Stimulated activated naive CD4-positive, alpha-beta T cell (primary cell): Measurements from ENCODE around the gene CTCFL.
"Not testable (repeated sequence)": the region's sequence is repeated elsewhere in the genome, so short reads cannot be mapped to it uniquely, and the experiment has no call there.

Experiments
- DNase-seq, 6 experiments: peaks; one replicate each; lab custom pipeline; 2025; lab: John Stamatoyannopoulos, UW

The CTCFL gene

GRCh38 chr20:57508831-57509230 is 16.1 kb downstream of the CTCFL start:
- no peak for DNase-seq

- DNase-seq: no peak
Measured at GRCh38 chr20:57508381-57508780, 16.6 kb downstream of the CTCFL start.

GRCh38 chr20:57507477-57507876 is 17.5 kb downstream of the CTCFL start:
- DNase-seq: no peak

- DNase-seq: no peak
Measured at GRCh38 chr20:57505979-57506378, 19.0 kb downstream of the CTCFL start.

GRCh38 chr20:57504411-57504810 is 20.5 kb downstream of the CTCFL start:
- DNase-seq: no peak

GRCh38 chr20:57503035-57503658 is 21.8 kb downstream of the CTCFL start:
- DNase-seq: no peak

GRCh38 chr20:57502336-57502700 is 22.6 kb downstream of the CTCFL start:
- no peak for DNase-seq

GRCh38 chr20:57501461-57502335 is 23.2 kb downstream of the CTCFL start:
- DNase-seq: no peak

GRCh38 chr20:57500962-57501361 is 24.0 kb downstream of the CTCFL start:
- no peak for DNase-seq

- no peak for DNase-seq
Measured at GRCh38 chr20:57500235-57500634, 24.7 kb downstream of the CTCFL start.

- DNase-seq: no peak
Measured at GRCh38 chr20:57499676-57500075, 25.3 kb downstream of the CTCFL start.

GRCh38 chr20:57498425-57499400 is 26.2 kb downstream of the CTCFL start:
- peak in 3 of 6 experiments; percentile 5 to 32 (median 27) for DNase-seq

- DNase-seq: no peak
Measured at GRCh38 chr20:57496592-57496991, 28.3 kb downstream of the CTCFL start.

GRCh38 chr20:57495978-57496377 is 29.0 kb downstream of the CTCFL start:
- no peak for DNase-seq

- no peak for DNase-seq
Measured at GRCh38 chr20:57493091-57493615, 31.8 kb downstream of the CTCFL start.

GRCh38 chr20:57491373-57491772 is 33.6 kb downstream of the CTCFL start:
- no peak for DNase-seq

GRCh38 chr20:57488277-57488676 is 36.7 kb downstream of the CTCFL start:
- DNase-seq: not testable (repeated sequence)

GRCh38 chr20:57485770-57486169 is 39.2 kb downstream of the CTCFL start:
- no peak for DNase-seq

- no peak for DNase-seq
Measured at GRCh38 chr20:57484772-57485171, 40.2 kb downstream of the CTCFL start.

GRCh38 chr20:57483287-57484050 is 41.5 kb downstream of the CTCFL start:
- no peak for DNase-seq

GRCh38 chr20:57482796-57483195 is 42.1 kb downstream of the CTCFL start:
- no peak for DNase-seq
